ENCODE data around the gene EML1.

Gene EML1

DNA sequence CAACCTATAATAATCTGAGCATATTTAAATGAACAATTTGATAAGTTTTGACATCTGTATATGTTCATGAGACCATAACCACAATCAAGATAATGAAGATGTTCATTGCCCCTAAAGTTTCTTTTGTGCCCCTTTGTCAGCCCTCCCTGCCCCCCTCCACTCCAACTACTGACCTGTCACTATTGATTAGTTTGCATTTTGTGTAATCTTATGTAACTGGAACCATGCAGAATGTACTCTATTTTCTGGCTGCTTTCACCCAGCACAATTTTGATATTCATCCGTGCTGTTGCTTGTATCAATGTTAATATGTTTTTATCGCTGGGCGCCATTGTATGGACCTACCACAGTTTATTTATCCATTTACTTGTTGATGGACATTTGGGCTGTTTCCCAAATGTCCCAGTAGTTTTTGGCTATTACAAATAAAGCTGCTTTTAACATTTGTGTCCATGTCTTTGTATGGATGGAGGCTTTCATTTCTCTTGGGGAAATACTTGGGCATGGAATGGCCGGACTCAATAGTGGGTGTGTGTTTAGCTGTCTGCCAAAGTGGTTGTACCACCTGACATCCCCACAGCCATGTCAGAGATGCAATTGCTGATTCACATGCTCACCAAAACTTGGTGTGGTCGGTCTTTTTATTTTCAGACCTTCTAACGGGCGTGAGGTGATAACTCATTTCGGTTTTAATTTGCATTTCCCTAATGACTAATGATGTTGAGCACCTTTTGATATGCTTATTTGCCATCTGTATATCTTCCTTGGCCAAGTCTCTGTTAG, 38.9 kb downstream of the EML1 start:
- no peak for TF ChIP-seq ZNF274 (IDR thresholded peaks at IDR 0.05; ENCODE audit: low read depth, low read length)
- no peak overlapping the region for H3K4me3 ChIP-seq (ENCODE audit: low read length)

DNA sequence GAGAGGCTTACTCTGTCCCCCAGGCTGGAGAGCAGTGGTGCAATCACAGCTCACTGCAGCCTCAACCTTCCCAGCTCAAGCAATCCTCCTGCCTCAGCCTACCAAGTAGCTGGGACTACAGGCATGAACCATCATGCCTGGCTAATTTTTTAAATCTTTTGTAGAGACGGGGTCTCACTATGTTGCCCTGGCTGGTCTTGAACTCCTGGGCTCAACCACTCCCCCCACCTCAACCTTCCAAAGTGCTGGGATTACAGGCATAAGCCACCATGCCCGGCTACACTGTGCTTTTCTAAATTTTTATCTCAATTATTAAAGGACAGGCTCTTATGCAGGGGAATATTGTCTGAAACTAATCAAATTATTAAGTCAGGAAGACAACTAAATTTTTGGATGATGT, 44.6 kb downstream of the EML1 start:
- no peak for TF ChIP-seq ZNF274 (IDR thresholded peaks at IDR 0.05; ENCODE audit: low read depth, low read length)
- no peak overlapping the region for H3K4me3 ChIP-seq (ENCODE audit: low read length)

DNA sequence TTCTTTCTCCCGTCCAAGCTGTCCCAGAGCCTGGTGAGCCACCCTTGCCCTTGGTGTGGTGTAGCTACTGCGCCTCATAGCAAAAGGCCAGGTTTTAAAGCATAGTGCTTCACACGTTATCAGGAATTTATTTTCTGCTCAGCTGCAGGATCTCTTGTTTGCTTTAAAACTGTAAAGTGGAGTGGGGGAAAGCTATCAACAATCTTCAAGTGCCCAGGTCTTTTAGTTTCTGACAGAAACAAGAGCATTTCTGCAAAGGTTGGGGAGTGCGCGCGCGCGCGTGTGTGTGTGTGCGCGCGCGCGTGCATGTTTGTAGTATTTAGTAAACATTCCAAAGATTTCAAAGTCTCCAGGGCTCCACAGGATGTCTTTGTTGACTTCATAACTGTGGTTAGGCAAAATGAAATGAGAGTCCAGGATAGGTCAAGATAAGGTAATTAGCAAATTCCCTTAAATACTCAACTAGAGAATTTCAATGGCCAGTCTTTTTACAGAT, 45.5 kb downstream of the EML1 start:
- TF ChIP-seq ZNF274 (IDR thresholded peaks at IDR 0.05; ENCODE audit: low read depth, low read length) = no peak
- H3K4me3 ChIP-seq (ENCODE audit: low read length) = no peak overlapping the region

DNA sequence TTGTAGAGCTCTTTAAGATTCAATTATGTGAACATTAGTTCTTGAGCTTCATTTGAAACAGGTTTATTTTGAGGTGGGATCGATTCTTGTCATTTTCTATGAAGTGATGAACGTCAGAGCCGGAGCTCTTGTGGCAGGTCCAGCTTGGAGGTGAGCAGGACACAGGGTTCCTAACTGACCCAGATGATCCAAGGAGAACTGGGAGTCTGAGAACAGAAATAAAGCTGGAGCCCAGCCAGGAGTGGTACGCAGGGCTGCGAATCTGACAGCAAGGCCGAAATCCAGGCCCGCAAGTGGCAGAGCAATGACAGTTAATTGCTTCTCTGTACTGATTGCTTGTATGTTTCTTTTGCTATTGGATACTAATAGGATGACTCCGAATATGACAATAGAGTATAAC, 46.5 kb downstream of the EML1 start:
- no peak for TF ChIP-seq ZNF274 (IDR thresholded peaks at IDR 0.05; ENCODE audit: low read depth, low read length)
- no peak overlapping the region for H3K4me3 ChIP-seq (ENCODE audit: low read length)

DNA sequence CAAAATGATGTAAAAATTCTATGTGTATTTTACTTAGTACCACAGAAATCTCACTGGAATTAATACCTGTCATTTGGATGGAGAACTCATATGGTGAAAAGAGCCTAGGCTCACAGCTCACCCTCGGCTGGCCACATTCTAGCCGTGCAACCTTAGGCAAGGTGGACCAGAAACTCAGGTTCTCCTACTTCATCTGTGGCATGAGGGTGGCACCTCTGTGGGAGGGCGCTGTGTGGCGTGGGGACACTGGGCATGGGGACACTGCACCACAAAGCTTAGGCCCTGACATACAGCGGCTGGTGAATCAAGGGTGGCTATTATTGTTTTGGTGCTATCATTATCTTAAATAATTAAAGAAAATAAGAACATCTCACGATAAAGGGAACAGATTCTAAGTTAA, 47.1 kb downstream of the EML1 start:
- H3K4me3 ChIP-seq (ENCODE audit: low read length) = no peak overlapping the region
- no peak for TF ChIP-seq ZNF274 (IDR thresholded peaks at IDR 0.05; ENCODE audit: low read depth, low read length)

DNA sequence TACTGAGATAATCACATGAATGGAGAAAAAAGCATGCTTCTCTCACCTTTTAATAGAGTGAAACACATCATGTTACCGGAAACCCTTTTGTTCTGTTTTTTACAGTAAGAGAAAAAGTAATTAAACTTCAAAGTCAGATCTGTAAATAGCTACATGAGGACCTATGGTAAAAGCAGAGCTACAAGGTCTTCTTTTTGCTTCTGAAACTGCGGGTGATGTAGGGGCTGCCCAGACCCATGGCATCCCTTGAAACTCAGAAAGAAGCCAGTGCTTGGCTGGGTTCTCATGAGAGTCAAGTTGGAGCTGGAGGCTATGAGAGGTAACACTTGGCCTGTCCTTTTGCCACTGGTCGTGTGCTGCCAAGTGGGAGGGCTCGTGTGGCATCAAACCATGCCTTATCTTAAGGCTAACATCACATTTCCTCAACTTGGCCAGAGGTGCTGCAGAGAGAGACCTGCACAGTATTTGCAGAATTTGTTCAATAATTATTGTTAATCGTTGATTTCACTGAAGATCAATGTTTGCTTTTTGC, 47.6 kb downstream of the EML1 start:
- TF ChIP-seq ZNF274 (IDR thresholded peaks at IDR 0.05; ENCODE audit: low read depth, low read length) = no peak
- no peak overlapping the region for H3K4me3 ChIP-seq (ENCODE audit: low read length)

DNA sequence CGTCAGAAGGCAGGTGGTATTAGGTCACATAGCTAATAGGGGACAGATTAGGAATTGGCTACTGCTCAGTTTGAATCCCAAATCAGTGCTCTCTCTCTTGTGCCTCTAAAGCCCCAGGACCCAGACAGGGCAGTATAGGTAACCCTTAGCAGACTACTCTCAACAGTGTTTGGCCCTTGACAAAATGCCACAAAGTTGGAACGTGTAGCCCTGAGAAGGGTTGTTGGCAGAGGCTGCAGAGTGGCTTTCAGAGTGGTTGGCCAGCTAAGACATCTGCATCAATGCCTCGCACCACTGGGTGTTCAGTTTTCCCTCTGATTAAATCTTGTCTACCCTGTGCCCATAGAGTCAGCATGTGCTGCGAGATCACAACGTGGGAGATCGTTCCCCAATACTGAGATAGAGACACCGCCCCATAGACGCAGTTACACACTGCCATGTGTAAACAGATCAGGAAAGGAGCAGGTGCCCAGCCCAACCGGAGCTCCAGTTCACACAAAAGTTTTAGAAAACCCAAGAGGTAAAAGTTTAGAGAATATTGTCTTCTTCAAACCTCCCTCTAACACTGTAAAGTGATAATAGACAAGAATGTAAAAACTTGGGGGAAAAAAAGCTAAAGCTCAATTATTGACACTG, 48.3 kb downstream of the EML1 start:
- no peak for TF ChIP-seq ZNF274 (IDR thresholded peaks at IDR 0.05; ENCODE audit: low read depth, low read length)
- H3K4me3 ChIP-seq (ENCODE audit: low read length) = no peak overlapping the region

DNA sequence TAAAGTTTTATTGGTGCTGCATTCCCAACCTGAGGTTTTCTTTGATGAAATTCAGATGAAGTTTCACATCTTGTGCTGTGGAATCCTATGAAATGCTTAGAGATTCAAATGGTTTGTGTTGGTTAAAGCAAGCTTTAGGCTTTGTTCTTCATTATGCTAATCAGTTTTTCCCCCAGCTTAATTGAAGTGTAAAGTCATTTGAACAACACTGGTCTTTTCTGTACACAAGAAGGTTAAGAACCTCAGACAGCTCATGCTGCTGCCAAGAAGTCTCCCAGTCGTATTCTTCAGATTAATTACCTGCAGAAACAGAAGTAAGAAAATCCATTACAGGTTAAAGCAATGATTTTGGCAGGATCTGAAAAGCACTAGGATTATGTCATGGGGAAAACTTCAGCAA, 48.9 kb downstream of the EML1 start:
- TF ChIP-seq ZNF274 (IDR thresholded peaks at IDR 0.05; ENCODE audit: low read depth, low read length) = no peak

DNA sequence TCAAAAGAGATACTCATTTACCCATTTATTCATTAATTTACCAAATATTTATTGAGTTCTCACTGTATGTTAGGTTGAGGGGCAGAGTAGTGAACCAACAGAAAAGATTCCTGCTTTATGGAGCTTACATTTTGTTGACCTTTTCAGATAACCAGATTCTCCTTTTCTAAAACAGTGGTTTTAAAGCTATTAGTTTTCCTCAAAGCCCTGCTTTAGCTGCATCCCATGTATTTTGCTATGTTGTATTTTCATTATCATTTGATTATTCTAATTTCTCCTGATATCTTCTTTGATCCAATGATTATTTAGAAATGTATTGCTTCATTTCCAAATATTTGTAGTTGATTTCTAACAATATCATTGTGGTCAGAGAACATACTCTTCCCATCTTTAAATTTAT, 53.6 kb downstream of the EML1 start:
- H3K4me3 ChIP-seq (ENCODE audit: low read length) = no peak overlapping the region
- TF ChIP-seq ZNF274 (IDR thresholded peaks at IDR 0.05; ENCODE audit: low read depth, low read length) = no peak

More for the DNA sequence above, 48.9 kb downstream of the EML1 start:
- no peak overlapping the region for H3K4me3 ChIP-seq (ENCODE audit: low read length)

DNA sequence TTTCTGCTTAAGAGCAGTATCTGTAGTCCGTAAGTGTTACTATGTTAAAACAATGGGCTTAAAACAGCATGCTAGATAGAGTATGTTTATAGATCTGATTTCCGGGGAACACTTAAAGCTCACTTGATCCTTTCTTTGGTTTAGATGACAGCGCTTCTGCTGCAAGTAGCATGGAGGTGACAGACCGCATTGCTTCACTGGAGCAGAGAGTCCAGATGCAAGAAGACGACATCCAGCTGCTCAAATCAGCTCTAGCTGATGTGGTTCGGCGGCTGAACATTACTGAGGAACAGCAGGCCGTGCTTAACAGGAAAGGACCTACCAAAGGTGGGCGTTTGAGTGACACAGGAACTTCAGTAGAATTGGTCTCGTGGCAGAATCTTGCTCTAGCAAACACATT, 57.5 kb downstream of the EML1 start:
- no peak for TF ChIP-seq ZNF274 (IDR thresholded peaks at IDR 0.05; ENCODE audit: low read depth, low read length)
- no peak overlapping the region for H3K4me3 ChIP-seq (ENCODE audit: low read length)

DNA sequence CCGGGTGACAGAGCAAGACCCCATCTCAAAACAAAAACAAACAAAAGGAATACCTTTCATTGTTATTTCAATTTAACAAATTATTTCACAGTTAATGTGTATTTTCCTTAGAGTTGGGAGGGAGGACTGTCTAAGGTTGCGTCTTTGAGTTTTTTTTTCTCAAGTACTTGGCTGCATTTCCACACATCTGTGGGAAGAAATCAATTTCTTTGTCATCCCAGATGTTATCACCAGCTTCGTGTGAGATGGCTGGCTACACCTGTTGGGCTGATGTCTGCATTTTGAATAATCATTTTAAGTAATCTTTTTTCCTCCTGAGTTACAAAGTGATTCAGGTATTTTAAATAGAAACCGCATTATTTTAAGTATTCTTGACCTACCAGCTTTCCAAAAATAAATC, 59.4 kb downstream of the EML1 start:
- H3K4me3 ChIP-seq (ENCODE audit: low read length) = no peak overlapping the region
- no peak for TF ChIP-seq ZNF274 (IDR thresholded peaks at IDR 0.05; ENCODE audit: low read depth, low read length)

DNA sequence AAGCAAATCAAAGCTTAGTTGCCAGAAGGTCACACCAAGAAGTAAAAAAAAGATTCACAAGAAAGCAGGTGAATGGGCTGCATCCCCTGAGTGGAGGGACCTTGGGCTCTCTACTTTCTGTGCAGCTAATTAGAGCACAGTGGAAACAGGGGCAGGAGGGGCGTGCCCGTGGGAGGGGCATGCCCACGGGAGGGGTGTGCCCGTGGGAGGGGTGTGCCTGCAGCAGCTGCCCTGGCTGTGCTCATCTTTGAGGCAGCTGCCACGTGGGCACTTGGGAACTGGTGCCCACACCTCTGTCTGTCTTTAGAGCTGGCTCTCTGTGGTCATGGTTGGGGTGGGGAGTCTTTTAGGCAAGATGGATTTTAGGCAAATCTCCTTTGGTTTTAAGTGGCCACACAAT, 60.0 kb downstream of the EML1 start:
- no peak overlapping the region for H3K4me3 ChIP-seq (ENCODE audit: low read length)
- TF ChIP-seq ZNF274 (IDR thresholded peaks at IDR 0.05; ENCODE audit: low read depth, low read length) = no peak

DNA sequence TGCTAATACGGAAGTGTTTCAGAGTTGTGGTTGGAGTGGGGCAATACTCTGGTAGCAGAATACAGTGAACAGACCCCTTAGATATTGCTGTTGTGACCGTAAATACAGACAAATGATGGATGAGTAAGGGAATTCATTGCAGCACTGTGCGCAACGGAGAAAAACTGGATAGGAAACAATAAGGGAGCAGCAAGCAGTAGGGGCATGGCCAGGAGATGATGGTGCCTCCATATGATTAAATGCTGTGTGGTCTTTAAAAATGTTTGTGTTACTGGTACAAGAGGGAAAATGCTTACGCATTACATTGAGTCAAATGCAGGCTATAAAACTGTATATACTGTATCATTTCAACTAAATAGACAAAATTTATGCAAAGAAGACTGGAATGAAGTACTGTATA, 61.6 kb downstream of the EML1 start:
- no peak for TF ChIP-seq ZNF274 (IDR thresholded peaks at IDR 0.05; ENCODE audit: low read depth, low read length)
- no peak overlapping the region for H3K4me3 ChIP-seq (ENCODE audit: low read length)

DNA sequence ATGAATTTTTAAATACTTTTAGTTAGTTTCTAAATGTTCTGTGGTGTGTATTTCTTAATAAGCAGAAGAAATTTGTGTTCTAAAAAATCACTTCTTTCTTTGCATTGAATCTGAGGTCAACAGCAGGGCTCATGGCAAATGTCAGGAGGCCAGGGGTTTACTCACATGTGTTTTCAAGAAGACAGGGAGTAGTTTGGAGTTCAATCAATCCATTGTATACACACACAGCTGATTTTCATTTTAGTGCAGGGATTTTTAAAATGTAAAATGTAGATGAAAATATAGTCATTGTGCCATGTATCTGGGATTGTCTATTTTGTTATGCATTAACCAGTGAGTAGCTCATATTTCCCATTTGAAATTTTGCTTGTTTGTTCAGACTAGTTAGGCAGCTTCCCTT, 62.1 kb downstream of the EML1 start:
- TF ChIP-seq ZNF274 (IDR thresholded peaks at IDR 0.05; ENCODE audit: low read depth, low read length) = no peak
- no peak overlapping the region for H3K4me3 ChIP-seq (ENCODE audit: low read length)

DNA sequence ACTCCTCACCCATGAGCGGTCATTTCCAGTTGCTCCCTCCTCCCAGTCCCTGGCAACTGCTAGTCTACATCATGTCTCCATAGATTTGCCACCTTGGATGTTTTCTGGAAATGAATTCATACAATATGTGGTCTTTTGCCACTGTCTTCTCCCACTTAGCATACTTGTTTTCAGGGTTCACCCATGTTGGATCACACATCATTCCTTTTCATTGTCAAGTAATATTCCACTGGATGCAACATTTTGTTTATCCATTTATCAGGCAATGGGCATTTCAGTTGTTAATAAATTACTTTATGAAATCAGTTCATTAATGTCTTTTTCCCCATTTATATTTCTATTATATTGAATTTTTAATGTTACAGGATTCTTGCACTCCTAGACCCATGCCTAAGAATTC, 64.3 kb downstream of the EML1 start:
- no peak for TF ChIP-seq ZNF274 (IDR thresholded peaks at IDR 0.05; ENCODE audit: low read depth, low read length)
- H3K4me3 ChIP-seq (ENCODE audit: low read length) = no peak overlapping the region

Data from GM08714 (cell line).